OCI-LY3 (cell line): Measurements from ENCODE around the gene EFCAB10.
"Not testable (repeated sequence)": the region's sequence is repeated elsewhere in the genome, so short reads cannot be mapped to it uniquely, and the experiment has no call there.

Source experiments
- H2AFZ ChIP-seq: fragments of 200-600, 300-600 bp; shearing (Covaris generic); 2 replicates; pipeline ENCODE4 v1.6.0; 2014; ENCODE audit warnings: antibody characterized with exemption, low read depth, low read length
- H3K27ac ChIP-seq: fragments of 200-600, 300-600 bp; sonication (generic); 2 replicates; pipeline ENCODE4 v1.5.1; 2014; ENCODE audit warnings: mild to moderate bottlenecking, low read length, moderate library complexity, mixed read lengths
- H3K27me3 ChIP-seq: fragments of 200-600, 300-600 bp; sonication (generic); 2 replicates; pipeline ENCODE4 v1.6.1; 2014; ENCODE audit warnings: low read depth, low read length, mixed read lengths
- H3K36me3 ChIP-seq: fragments of 200-600, 300-600 bp; sonication (generic); replicated peaks from 2 replicates; pipeline ENCODE3; 2014; ENCODE audit warnings: low read depth, low read length, mixed read lengths
- H3K4me1 ChIP-seq: fragments of 300-600, 200-600 bp; sonication (generic); 2 replicates; pipeline ENCODE4 v1.6.1; 2014; ENCODE audit warnings: low read length, mixed read lengths
- H3K4me2 ChIP-seq: fragments of 200-600, 300-600 bp; sonication (generic); 2 replicates; pipeline ENCODE4 v1.6.1; 2014; ENCODE audit warnings: low read length, mixed read lengths
- H3K4me3 ChIP-seq: fragments of 300-600, 200-600 bp; sonication (generic); 2 replicates; pipeline ENCODE4 v1.5.1; 2014; ENCODE audit warnings: antibody characterized with exemption, mild to moderate bottlenecking, low read length, moderate library complexity
- H3K79me2 ChIP-seq: fragments of 300-600, 200-600 bp; shearing (Covaris generic); 2 replicates; pipeline ENCODE4 v1.6.1; 2014; ENCODE audit warnings: mild to moderate bottlenecking, low read length, mixed read lengths
- H3K9ac ChIP-seq: fragments of 300-600, 200-600 bp; shearing (Covaris generic); 2 replicates; pipeline ENCODE4 v1.6.0; 2014; ENCODE audit warnings: mild to moderate bottlenecking, low read length, moderate library complexity
- H3K9me3 ChIP-seq: fragments of 200-600, 300-600 bp; shearing (Covaris generic); 2 replicates; pipeline ENCODE4 v1.6.1; 2014; ENCODE audit warnings: low read length, mixed read lengths; ENCODE audit not compliant: insufficient read depth
- H4K20me1 ChIP-seq: fragments of 200-600, 300-600 bp; sonication (generic); 2 replicates; pipeline ENCODE4 v1.6.1; 2016; ENCODE audit warnings: low read length, mixed read lengths; ENCODE audit not compliant: insufficient read depth
- EZH2phosphoT487 ChIP-seq: fragments of 200-600 bp; shearing (Covaris generic); IDR thresholded peaks from 2 replicates; pipeline ENCODE4 v1.6.1; 2018; ENCODE audit warnings: antibody characterized with exemption, mixed run types, low read depth
- TF ChIP-seq, protein P1 (sequence below): fragments of 200-600, 300-600 bp; sonication (generic); IDR thresholded peaks from 2 replicates; pipeline ENCODE4 v1.5.1; 2014; ENCODE audit warnings: antibody characterized with exemption, low read length, low read depth

The EFCAB10 gene

DNA sequence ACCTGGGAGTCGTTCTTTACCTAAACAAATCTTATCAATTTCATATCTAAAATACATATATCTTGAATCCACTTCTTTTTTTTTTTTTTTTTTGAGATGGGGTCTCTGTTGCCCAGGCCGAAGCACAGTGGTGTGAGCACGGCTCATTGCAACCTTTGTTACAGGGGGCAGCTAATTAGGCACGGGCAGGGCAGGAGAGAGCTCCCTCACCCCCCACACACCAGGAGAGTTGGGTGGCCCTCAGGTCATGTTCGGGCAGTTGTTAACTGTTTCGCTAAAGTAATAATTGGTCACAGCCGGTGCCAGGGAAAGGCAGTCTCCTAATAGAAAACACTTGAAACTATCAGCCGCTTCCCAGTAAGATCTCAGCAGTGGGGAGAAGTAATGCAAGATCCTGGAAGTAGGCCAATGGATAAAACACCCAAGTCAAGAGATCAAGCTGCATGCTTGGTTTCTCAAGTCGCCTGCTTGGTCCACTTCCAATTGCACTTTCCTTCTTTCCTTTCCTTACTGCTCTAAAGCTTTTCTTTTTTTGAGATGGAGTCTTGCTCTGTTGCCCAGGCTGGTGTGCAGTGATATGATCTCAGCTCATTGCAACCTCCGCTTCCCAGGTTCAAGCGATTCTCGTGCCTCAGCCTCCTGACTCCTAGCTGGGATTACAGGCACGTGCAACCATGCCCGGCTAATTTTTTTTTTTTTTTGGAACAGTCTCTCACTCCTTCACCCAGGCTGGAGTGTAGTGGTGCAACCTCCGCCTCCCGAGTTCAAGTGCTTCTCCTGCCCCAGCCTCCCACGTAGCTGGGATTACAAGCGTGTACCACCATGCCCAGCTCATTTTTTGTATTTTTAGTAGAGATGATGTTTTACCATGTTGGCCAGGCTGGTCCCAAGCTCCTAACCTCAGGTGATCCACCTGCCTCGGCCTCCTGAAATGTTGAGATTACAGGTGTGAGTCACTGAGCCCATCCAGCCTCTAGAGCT lies 21.3 kb upstream of the EFCAB10 start:
- no peaks in the 10 kb centered on the region for H3K36me3 ChIP-seq
- H2AFZ ChIP-seq: no peak overlapping the region
- H3K4me3 ChIP-seq: no peak overlapping the region
- no peak overlapping the region for H3K4me2 ChIP-seq
- H3K9me3 ChIP-seq: no peaks in the 10 kb centered on the region
- H3K27me3 ChIP-seq: peaks cover 5% of the 10 kb centered on the region; the same call in 1 of the 2 replicates
- no peak overlapping the region for H3K9ac ChIP-seq
- H3K27ac ChIP-seq: no peak overlapping the region
- no peaks in the 10 kb centered on the region for H3K79me2 ChIP-seq
- no peaks in the 10 kb centered on the region for H3K4me1 ChIP-seq
- TF ChIP-seq, protein P1, sequence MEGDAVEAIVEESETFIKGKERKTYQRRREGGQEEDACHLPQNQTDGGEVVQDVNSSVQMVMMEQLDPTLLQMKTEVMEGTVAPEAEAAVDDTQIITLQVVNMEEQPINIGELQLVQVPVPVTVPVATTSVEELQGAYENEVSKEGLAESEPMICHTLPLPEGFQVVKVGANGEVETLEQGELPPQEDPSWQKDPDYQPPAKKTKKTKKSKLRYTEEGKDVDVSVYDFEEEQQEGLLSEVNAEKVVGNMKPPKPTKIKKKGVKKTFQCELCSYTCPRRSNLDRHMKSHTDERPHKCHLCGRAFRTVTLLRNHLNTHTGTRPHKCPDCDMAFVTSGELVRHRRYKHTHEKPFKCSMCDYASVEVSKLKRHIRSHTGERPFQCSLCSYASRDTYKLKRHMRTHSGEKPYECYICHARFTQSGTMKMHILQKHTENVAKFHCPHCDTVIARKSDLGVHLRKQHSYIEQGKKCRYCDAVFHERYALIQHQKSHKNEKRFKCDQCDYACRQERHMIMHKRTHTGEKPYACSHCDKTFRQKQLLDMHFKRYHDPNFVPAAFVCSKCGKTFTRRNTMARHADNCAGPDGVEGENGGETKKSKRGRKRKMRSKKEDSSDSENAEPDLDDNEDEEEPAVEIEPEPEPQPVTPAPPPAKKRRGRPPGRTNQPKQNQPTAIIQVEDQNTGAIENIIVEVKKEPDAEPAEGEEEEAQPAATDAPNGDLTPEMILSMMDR: no peak
- TF ChIP-seq EZH2phosphoT487: no peak
- H4K20me1 ChIP-seq: no peaks in the 10 kb centered on the region

DNA sequence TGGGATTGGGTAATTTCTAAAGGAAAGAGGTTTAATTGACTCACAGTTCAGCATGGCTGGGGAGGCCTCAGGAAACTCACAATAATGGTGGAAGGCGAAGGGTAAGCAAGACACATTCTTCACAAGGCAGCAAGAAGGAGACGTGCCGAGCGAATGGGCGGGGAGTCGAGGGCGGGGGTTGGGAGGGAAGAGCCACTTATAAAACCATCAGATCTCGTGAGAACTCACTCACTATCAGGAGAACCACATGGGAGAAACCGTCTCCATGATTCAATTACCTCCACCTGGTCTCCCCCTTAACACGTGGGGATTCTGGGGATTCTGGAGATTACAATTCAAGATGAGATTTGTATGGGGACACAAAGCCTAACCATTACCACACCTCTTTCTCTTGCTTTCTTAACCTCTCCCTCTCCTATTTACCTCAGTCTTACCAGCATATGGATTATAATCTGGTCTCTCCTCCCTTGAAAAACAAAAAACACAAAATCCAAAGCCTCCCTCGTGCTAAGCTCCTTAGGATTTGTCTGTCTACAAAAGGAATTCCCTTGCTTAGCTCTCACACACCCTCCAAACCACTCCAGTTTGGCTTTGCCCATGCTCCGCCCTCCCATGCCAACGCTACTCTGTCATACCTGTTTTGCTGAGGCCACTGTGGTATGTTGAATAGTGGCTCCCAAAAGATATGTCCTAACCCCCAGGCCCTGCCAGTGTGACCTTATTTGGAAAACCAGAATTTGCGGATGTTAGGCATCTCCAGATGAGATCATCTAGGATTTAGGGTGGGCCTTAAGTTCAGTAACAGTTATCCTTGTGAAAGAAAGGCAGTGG lies 19.6 kb upstream of the EFCAB10 start:
- H4K20me1 ChIP-seq: no peaks in the 10 kb centered on the region
- no peak overlapping the region for H3K4me2 ChIP-seq
- H3K9me3 ChIP-seq: no peaks in the 10 kb centered on the region
- H3K27me3 ChIP-seq: no peaks in the 10 kb centered on the region
- H3K9ac ChIP-seq: no peak overlapping the region
- no peak overlapping the region for H2AFZ ChIP-seq
- no peaks in the 10 kb centered on the region for H3K36me3 ChIP-seq
- no peak overlapping the region for H3K4me3 ChIP-seq
- no peak overlapping the region for H3K27ac ChIP-seq
- TF ChIP-seq, protein P1: no peak
- TF ChIP-seq EZH2phosphoT487: no peak
- no peaks in the 10 kb centered on the region for H3K4me1 ChIP-seq
- H3K79me2 ChIP-seq: no peaks in the 10 kb centered on the region

DNA sequence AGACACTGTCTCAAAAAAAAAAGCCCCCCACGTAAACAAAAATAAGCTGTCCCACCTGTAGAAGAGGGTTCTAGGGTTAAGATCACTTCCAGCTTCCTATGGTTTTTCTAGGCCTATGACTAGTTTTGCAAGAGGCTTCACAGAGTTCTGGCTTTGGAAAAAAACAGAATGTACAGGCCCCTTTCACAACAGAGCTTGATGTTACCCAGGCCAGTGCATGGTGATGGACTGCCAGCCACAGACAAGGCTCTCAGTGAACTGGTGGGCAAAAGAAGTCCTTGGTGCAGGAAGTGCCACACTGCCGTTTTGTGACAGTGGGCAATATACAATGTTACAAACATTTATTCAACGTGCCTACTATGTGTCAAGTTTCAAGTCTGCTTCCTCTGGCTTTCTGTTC lies 18.3 kb upstream of the EFCAB10 start:
- Histone ChIP-seq H3K9ac (no peak overlapping the region), H3K27ac (no peak overlapping the region), H3K4me1 (peaks cover 3% of the 10 kb centered on the region; the same call in 1 of the 2 replicates), H3K79me2 (no peaks in the 10 kb centered on the region), H3K4me3 (no peak overlapping the region), H3K9me3 (no peaks in the 10 kb centered on the region), H3K36me3 (no peaks in the 10 kb centered on the region), H2AFZ (no peak overlapping the region), H3K4me2 (no peak overlapping the region), H4K20me1 (no peaks in the 10 kb centered on the region), H3K27me3 (no peaks in the 10 kb centered on the region)
- TF ChIP-seq EZH2phosphoT487: no peak
- TF ChIP-seq, protein P1: no peak

DNA sequence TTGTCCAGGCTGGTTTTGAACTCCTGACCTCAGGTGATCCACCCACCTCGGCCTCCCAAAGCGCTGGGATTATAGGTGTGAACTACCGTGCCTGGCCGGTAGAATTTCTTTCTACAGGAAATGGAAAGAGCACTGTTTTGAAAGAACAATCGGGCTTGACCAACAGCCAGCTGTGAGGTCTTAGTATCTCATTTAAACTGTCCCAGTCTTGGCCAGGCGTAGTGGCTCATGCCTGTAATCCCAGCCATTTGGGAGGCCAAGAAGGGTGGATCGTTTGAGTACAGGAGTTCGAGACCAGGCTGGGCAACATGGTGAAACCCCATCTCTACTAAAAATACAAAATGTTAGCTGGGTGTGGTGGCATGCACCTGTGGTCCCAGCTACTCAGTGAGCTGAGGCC lies 17.8 kb upstream of the EFCAB10 start:
- H4K20me1 ChIP-seq, H3K36me3 ChIP-seq, H3K4me3 ChIP-seq, H3K9ac ChIP-seq, H3K79me2 ChIP-seq, H3K4me2 ChIP-seq, H3K27me3 ChIP-seq, H3K9me3 ChIP-seq, H3K27ac ChIP-seq, H3K4me1 ChIP-seq, H2AFZ ChIP-seq: not testable (repeated sequence)
